NCI-H2227 (cell line): ENCODE data around the gene HRH1.
"Not testable (repeated sequence)": the region's sequence is repeated elsewhere in the genome, so short reads cannot be mapped to it uniquely, and the experiment has no call there.

ENCODE experiments used
- DNase-seq: peaks from one replicate; lab custom pipeline; 2025; ENCODE audit not compliant: unreplicated experiment; lab: John Stamatoyannopoulos, UW

Gene HRH1

DNA sequence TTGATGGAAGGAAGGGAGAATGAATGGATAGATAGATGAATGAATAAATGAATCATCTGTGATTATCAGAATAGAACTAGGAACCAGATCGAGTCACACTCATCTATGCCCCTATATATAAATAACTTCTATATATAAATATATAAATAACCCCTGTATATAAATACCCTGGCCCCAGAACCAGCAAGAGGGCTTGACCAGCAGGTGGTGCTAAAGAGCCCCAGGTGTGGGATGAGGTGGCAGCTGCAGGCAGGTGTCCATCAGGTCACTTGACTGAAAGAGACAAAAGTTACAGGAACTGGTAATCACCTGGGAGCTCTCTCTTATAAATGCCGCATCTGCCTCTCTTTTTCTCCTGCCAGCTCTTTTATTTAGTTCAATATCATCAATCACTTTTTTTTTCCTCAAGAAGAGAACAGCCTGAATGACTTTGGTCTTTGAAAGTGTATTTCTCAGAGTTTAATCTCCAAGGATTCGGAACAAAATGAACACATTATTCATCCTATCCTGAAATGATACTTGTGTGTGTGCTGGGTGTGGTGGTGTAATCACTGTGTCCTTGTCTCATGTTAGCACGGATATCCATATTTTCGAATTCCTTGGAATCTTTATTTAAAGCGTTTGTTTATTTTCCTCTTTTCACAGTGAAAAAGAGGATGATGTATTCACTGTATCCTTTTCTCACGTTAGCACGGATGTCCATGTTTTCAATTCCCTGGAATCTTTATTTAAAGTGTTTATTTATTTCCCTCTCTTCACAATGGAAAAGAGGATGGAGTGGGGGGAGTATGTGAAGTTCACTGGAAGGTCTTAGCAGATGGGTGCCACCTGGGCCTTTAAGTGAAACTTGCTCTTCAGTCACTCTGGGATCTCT is 82.5 kb downstream of the HRH1 start:
- peak; percentile 54 for DNase-seq

GRCh38 chr3:11238060-11238459 is 83.8 kb downstream of the HRH1 start:
- no peak for DNase-seq

DNA sequence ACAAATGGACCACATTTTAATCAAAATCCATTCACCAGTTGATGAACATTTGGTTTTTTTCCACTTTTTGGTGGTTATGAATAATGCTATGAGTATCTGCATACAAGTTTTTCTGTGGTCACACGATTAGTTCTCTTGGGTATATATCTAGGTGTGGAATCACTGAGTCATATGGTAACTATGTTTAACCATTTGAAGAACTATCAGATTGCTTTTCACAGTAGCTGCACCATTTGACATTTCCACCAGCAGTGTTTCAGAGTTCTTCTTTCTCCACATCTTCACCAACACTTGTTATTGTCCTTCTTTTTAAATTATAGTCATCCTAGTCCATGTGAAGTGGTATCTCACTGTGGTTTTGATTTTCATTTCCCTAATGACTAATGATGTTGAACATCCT is 84.6 kb downstream of the HRH1 start:
- DNase-seq, result no peak

- no peak for DNase-seq
Observed at GRCh38 chr3:11239796-11240195, 85.5 kb downstream of the HRH1 start.

GRCh38 chr3:11240496-11240895 is 86.2 kb downstream of the HRH1 start:
- DNase-seq, result no peak

DNA sequence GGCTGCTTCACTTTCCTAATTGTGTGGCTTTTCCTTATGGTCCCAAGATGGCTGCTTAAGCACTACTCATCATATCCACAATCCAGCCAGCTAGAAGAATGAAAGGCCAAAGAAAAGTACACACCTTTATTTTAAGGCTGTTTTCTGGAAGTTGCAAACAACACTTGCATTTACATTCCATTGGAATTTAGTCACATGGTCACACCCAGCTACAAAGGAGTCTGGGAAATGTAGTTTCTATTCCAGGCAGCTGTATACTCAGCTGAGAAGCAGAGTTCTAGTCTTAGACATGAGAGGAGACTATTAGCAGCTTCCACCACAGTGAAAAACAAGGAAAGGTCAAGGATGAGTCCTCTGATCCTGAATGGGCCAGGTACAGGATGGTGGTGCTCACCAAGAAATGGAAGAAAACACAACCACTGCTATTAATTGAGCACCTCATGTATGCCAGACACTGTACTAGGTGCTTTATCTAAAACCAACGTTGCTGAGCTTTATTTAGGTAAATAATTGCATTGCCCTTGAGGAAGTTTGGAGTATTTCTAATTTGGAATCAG is 89.9 kb downstream of the HRH1 start:
- DNase-seq, result no peak

- no peak for DNase-seq
Observed at GRCh38 chr3:11245276-11245675, 91.0 kb downstream of the HRH1 start.

- DNase-seq, result no peak
Observed at GRCh38 chr3:11245827-11246662, 91.8 kb downstream of the HRH1 start.

DNA sequence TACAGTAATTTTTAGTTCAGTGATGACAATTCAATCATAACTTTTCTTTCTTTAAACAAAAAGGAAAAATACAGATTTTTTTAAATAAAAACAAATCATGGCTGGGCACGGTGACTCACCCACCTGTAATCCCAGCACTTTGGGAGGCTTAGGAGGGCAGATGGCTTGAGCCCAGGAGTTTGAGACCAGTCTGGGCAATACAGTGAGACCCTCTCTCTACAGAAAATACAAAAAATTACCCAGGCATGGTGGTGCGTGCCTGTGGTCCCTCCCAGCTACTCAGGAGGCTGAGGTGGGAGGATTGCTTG is 92.3 kb downstream of the HRH1 start:
- DNase-seq, result no peak

DNA sequence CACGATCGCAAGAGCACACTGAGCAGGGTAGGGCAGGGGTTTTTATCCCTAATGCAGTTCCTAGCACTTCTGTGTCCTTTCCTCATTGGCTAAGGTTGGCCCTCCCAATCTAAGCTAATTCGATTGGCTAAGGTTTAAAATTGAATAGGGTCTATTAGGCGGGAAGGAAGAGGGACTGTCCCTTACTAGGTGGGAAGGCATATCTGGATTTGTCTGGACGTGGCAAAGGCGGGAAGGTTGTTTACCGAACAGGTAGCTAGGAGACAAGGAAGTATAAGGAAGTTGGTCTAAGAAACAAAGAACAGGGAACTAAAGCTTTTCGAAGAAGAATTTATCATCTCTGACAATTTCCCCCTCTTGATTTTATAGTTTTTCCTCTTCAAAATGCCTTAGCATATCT is 93.1 kb downstream of the HRH1 start:
- no peak for DNase-seq

DNA sequence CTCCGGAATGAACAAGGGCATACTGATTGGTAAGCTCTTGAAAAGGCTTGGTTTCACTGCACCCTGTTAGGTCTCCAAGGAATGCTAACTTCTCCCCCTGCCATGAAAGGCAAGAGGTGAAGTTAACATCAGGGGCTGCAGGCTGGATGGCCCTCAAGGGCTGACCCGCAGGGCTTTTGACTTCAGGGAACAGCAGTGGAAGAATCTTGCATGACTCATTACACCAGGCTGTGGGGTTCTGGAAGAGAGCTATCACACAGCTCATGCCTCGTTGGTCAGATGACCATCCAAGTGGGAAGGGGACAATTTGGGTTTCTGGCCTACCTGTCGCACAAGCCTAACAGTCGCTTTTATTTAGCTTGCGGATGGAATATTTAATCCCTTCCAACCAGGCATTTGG is 94.3 kb downstream of the HRH1 start:
- no peak for DNase-seq

- no peak for DNase-seq
Observed at GRCh38 chr3:11250902-11251806, 96.9 kb downstream of the HRH1 start.

DNA sequence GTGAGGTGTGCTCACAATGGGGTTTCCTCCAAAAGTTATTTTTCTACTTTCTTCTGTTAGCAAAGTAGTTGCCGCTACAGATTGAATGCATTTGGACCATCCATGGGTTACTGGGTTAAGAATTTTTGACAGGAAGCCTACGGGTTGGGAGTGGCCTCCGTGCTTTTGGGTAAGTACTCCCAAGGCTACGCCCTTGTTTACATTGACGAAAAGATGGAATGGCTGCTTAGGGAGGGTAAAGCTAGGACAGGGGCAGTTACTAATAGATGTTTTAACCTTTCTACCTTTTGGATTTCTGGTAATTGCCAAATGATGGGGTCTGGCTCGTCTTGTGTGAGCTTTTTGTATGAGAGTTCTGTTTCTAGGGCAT is 97.5 kb downstream of the HRH1 start:
- no peak for DNase-seq

- no peak for DNase-seq
Observed at GRCh38 chr3:11254876-11255275, 100.6 kb downstream of the HRH1 start.

DNA sequence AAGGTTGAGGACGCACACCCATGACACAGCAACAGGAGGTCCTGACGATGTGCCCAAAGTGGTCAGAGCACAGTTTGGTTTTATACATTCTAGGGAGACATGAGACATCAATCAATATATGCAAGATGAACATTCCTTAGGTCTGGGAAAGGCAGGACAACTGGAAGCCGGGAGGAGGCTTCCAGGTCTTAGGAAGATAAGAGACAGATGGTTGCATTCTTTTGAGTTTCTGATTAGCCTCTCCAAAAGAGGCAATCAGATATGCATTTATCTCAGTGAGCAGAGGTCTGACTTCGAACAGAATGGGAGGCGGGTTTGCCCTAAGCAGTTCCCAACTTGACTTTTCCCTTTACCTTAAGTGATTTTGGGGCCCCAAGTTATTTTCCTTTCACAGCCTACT is 101.2 kb downstream of the HRH1 start:
- not testable (repeated sequence) for DNase-seq

GRCh38 chr3:11258958-11259357 is 104.7 kb downstream of the HRH1 start:
- no peak for DNase-seq

GRCh38 chr3:11260460-11260859 is 106.2 kb downstream of the HRH1 start:
- no peak for DNase-seq

DNA sequence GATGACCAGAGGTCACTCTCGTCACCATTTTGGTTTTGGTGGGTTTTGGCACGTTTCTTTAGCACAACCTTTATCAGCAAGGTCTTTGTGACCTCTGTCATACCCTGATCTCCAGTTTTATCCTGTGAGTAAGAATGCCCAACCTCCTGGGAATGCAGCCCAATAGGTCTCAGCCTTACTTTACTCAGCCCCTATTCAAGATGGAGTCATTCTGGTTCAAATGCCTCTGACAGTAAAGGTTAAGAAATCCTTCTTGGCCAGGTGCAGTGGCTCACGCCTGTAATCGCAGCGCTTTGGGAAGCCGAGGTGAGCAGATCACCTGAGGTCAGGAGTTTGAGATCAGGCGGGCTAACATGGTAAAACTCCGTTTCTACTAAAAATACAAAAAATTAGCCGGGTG is 114.7 kb downstream of the HRH1 start:
- no peak for DNase-seq

DNA sequence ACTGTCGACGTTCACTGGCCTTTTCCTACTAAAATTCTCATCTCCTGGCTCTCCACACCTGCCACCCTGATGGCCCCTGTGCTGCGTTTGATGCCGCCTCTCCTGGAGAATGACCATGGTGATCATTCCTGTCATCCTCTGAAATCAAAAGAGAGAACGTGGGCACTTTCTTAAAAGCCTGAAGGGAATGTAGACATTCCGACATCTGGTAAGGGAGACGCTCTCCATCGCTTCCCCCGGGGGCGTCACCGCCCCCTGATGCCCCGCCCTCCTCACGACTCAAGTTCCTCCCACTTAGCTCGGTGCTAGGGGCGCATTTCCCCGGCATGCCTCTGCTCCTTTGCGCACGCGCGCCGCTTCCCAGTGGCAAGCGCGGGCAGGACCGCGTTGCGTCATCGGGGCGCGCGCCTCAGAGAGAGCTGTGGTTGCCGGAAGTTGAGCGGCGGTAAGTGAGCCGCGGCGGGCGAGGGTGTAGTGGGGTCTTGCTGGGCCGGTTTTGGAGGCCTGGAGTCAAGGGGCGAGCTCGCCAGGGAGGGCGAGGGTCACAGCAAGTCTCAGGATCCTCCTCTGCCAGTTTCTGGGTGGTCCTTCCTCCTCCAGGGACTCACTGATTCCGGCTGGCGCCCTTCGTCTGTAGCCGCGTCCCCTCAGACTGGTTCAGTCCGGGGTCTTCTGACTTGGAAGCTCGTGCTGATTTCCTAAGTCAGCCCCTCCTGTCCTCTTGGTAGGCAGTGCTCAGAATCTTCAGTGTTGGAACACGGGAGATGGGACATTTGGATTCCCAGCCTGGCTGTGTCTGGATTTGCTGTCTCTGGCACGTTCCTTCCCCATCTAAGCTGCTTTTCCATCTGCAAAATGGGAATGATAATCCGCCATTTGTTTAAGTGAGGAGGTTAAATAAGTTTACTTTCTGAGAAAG is 118.0 kb downstream of the HRH1 start, which contains the start of gene ATG7:
Gene ATG7 (plus strand): TSS at position 412 of the 919 bp plus-strand sequence. CDS start 26,299 bp downstream, outside the sequence.
- DNase-seq, result peak; percentile 96
